ENCODE results near the gene TMEM106C. TPM values are rescaled to one million over a fixed set of nuclear protein-coding genes. Genes with fewer than 3 reads are reported as not detected.

TMEM106C gene
- total RNA-seq, 3 donors from 2014 or later = 93.9 to 208 (median 183) TPM

GRCh38 chr12:47931187-47931586, 32.2 kb upstream of the TMEM106C start:
- ATAC-seq (no peak), DNase-seq (no peak)
- H3K9me3 ChIP-seq = no peaks in the 10 kb centered on the region
- no peaks in the 10 kb centered on the region for H3K4me1 ChIP-seq (ENCODE audit: low read depth)
- no peaks in the 10 kb centered on the region for H3K36me3 ChIP-seq (ENCODE audit: low read depth)
- intact Hi-C loops (cut with DNase I, micrococcal nuclease) = no loop called here
- H3K4me3 ChIP-seq = no peak overlapping the region
- no peak for TF ChIP-seq CTCF (IDR thresholded peaks at IDR 0.05)

GRCh38 chr12:47935184-47935583, 28.2 kb upstream of the TMEM106C start:
- Histone ChIP-seq H3K9me3 (no peaks in the 10 kb centered on the region), H3K4me1 (ENCODE audit: low read depth) (peaks cover 11% of the 10 kb centered on the region), H3K36me3 (ENCODE audit: low read depth) (no peaks in the 10 kb centered on the region), H3K4me3 (no peak overlapping the region)
- intact Hi-C loops (cut with DNase I, micrococcal nuclease) = no loop called here
- peak in 2 of 3 donors; percentile 46 to 57 for DNase-seq
- ATAC-seq = no peak
- TF ChIP-seq CTCF (IDR thresholded peaks at IDR 0.05) = no peak

GRCh38 chr12:47938093-47938492, 25.3 kb upstream of the TMEM106C start:
- Histone ChIP-seq H3K4me1 (ENCODE audit: low read depth) (peaks cover 16% of the 10 kb centered on the region), H3K36me3 (ENCODE audit: low read depth) (no peaks in the 10 kb centered on the region), H3K4me3 (no peak overlapping the region), H3K9me3 (no peaks in the 10 kb centered on the region)
- no peak for DNase-seq
- intact Hi-C loops (cut with DNase I, micrococcal nuclease) = no loop called here
- ATAC-seq = no peak
- no peak for TF ChIP-seq CTCF (IDR thresholded peaks at IDR 0.05)

GRCh38 chr12:47938594-47938993, 24.8 kb upstream of the TMEM106C start:
- peak; percentile 23 for ATAC-seq

GRCh38 chr12:47939009-47939601, 24.3 kb upstream of the TMEM106C start:
- no peak for TF ChIP-seq CTCF (IDR thresholded peaks at IDR 0.05)
- DNase-seq = peak; percentile 78 to 92 (median 79)
- intact Hi-C loops (cut with DNase I, micrococcal nuclease) = no loop called here
- Histone ChIP-seq H3K4me3 (no peak overlapping the region), H3K4me1 (ENCODE audit: low read depth) (peaks cover 24% of the 10 kb centered on the region), H3K9me3 (no peaks in the 10 kb centered on the region), H3K36me3 (ENCODE audit: low read depth) (no peaks in the 10 kb centered on the region)
- peak; percentile 83 for ATAC-seq

More at GRCh38 chr12:47938594-47938993, 24.8 kb upstream of the TMEM106C start:
- Histone ChIP-seq H3K36me3 (ENCODE audit: low read depth) (no peaks in the 10 kb centered on the region), H3K9me3 (no peaks in the 10 kb centered on the region), H3K4me1 (ENCODE audit: low read depth) (peaks cover 21% of the 10 kb centered on the region), H3K4me3 (no peak overlapping the region)
- no peak for TF ChIP-seq CTCF (IDR thresholded peaks at IDR 0.05)
- DNase-seq = no peak
- intact Hi-C loops (cut with DNase I, micrococcal nuclease) = no loop called here
